Hepatocyte (in vitro differentiated cells): ENCODE results near the gene MIA.

Experiments
- CTCF ChIP-seq: fragments of 200-600 bp; sonication (generic); IDR thresholded peaks from 2 replicates; pipeline ENCODE4 v1.5.1; 2016; ENCODE audit warnings: antibody characterized with exemption, mild to moderate bottlenecking; ENCODE audit not compliant: poor library complexity
- EZH2 ChIP-seq: fragments of 200-600 bp; sonication (generic); IDR thresholded peaks from 2 replicates; pipeline ENCODE4 v1.6.1; 2016; ENCODE audit warnings: antibody characterized with exemption, mild to moderate bottlenecking, borderline replicate concordance

- TF ChIP-seq EZH2, result no peak
- TF ChIP-seq CTCF, result no peak
Observed at GRCh38 chr19:40781140-40781539, 5.8 kb downstream of the MIA start.
